ES-I3 (cell line): ENCODE data around the gene CCSER1.

ENCODE experiments used
- H3K36me3 ChIP-seq: 2 replicates; pipeline ENCODE4 v1.6.1; 2013; ENCODE audit warnings: mild to moderate bottlenecking, low read length, control low read depth, moderate library complexity; ENCODE audit not compliant: insufficient read depth
- H3K4me1 ChIP-seq: 2 replicates; pipeline ENCODE4 v1.6.1; 2013; ENCODE audit warnings: mild to moderate bottlenecking, control low read depth, low read length; ENCODE audit not compliant: insufficient read depth
- H3K9ac ChIP-seq: 2 replicates; pipeline ENCODE4 v1.6.1; 2013; ENCODE audit warnings: low read depth, mild to moderate bottlenecking, low read length, moderate library complexity
- H3K9me3 ChIP-seq: 2 replicates; pipeline ENCODE4 v1.6.1; 2013; ENCODE audit warnings: mild to moderate bottlenecking, low read length, moderate library complexity; ENCODE audit not compliant: control insufficient read depth, insufficient read depth

Gene CCSER1

DNA sequence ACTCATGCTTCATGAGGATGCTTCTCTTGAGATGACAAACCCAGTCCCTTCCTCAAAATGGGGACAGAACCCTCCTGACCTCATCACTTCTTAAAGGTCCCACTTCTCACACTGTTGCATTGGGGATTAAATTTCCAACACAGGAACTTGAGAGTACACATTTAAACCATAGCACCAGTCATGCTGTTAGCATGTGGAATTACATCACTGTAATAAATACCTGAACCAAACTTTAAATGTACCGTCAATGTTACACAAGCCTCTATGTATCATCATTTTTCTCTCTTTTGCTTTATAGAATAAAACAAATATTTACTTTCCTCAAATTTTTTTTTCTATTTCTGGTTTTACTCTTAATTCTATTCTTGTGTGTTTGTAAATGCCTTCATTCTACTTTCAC is 448.2 kb downstream of the CCSER1 start:
- H3K4me1 ChIP-seq = peaks cover 5% of the 10 kb centered on the region
- no peaks in the 10 kb centered on the region for H3K36me3 ChIP-seq
- H3K9ac ChIP-seq = no peak overlapping the region
- peaks cover 2% of the 10 kb centered on the region; the same call in 1 of the 2 replicates for H3K9me3 ChIP-seq

DNA sequence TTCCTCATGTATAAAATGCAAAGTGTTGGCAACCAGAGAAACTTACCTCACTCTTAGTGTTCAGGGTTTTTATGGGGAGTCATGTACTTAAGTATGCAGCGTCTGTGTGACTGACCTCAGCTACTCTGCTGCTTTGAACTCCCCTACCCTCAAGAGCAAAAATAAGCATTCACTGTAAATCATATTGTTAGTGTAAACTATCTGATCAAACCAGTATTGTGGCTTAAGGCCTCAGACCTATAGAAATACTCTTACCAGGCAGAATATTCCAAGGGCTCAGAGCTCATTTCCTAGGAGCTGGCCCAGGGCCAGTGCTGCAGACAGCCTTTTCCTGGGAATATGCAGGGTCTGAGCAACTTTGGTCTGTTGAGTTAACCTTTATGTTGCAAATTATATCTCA is 453.1 kb downstream of the CCSER1 start:
- Histone ChIP-seq H3K9me3 (no peaks in the 10 kb centered on the region), H3K4me1 (peaks cover 15% of the 10 kb centered on the region), H3K36me3 (no peaks in the 10 kb centered on the region), H3K9ac (no peak overlapping the region)

DNA sequence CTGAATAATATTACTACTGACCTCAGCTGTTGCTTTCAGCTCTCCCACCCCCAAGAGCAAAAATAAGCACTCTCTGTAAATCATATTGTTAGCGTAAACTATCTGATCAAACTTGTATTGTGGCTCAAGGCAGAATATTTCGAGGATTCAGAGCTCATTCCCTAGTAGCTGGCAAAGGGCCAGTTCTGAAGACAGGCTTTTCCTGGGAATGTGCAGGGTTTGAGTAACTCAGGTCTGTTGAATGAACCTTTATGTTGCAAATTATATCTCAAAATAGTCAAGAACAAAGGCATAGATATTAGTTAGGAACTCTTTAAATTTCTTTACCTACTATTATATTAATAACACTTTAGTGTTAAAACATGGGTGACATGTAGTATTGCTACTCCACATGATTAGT is 454.9 kb downstream of the CCSER1 start:
- no peaks in the 10 kb centered on the region for H3K9me3 ChIP-seq

DNA sequence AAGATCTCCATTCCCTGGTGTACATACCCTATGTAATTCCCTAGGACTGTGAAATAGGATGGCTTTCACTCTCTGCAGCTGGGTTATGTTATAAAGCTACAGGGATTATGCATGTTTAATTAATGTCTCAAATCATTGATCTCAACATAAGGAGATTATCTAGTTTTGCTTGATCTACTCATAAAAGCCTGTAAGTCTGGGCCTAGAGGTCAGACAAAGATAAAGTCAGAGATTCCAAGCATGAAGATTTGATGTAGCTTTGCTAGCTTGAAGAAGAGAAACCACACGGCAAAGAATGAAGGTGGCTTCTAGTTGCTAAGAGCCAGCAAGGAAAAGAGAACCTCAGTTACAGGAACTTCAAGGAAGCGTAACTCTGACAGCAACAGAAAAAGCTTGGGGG is 456.9 kb downstream of the CCSER1 start:
- Histone ChIP-seq H3K9me3 (no peaks in the 10 kb centered on the region), H3K36me3 (no peaks in the 10 kb centered on the region), H3K9ac (no peak overlapping the region), H3K4me1 (peaks cover 15% of the 10 kb centered on the region)

More for the DNA sequence above, 454.9 kb downstream of the CCSER1 start:
- Histone ChIP-seq H3K36me3 (no peaks in the 10 kb centered on the region), H3K9ac (no peak overlapping the region), H3K4me1 (peaks cover 15% of the 10 kb centered on the region)

DNA sequence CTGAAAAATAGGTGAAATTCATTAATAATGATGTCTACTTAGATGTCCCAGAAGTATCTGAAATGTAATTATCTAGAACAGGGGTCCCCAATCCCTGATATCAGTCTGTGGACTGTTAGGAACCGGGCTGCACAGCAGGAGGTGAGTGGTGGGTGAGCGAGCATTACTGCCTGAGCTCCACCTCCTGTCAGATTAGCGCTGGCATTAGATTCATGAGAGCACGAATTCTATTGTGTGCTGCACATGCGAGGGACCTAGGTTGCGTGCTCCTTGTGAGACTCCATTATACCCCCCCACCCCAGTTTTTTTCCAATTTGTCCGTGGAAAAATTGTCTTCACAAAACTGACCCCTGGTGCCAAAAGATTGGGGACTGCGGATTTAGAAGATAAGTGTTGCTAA is 458.8 kb downstream of the CCSER1 start:
- Histone ChIP-seq H3K9me3 (no peaks in the 10 kb centered on the region), H3K4me1 (peaks cover 10% of the 10 kb centered on the region; the same call in 1 of the 2 replicates), H3K36me3 (no peaks in the 10 kb centered on the region), H3K9ac (no peak overlapping the region)

DNA sequence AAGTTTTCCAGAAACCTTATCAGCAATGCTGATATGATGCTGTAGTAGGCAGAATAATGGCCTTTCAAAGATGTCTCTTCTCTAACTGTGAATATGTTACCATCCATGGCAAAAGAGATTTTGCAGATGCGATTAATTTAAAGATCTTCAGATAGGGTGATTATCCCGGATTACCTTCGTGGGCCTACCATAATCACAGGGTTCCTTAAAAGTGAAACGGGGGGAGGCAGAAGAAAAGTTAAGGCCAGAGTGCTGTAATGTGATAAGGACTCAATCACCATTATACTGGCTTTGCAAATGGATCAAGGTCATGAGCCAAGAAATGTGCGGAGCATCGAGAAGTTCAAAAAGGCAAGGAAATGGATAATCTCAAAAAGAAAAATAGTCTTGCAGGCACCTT is 459.6 kb downstream of the CCSER1 start:
- Histone ChIP-seq H3K9me3 (no peaks in the 10 kb centered on the region), H3K9ac (no peak overlapping the region), H3K36me3 (no peaks in the 10 kb centered on the region), H3K4me1 (peaks cover 6% of the 10 kb centered on the region; the same call in 1 of the 2 replicates)

DNA sequence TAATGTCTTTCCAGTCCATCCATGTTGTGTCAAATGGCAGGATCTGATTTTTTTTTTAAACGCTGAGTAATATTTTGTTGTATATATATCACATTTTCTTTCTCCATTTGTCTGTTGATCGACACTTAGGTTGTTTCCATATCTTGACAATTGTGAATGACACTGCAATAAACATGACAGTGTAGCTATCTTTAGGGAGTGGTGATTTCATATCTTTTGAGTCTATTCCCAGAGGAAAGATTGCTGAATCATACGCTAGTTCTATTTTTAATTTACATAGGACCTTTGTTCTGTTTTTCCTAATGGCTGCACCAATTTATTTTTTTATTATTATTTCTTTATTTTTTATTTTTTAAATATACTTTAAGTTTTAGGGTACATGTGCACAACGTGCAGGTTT is 470.7 kb downstream of the CCSER1 start:
- Histone ChIP-seq H3K9me3 (no peaks in the 10 kb centered on the region), H3K4me1 (no peaks in the 10 kb centered on the region), H3K9ac (no peak overlapping the region), H3K36me3 (no peaks in the 10 kb centered on the region)

DNA sequence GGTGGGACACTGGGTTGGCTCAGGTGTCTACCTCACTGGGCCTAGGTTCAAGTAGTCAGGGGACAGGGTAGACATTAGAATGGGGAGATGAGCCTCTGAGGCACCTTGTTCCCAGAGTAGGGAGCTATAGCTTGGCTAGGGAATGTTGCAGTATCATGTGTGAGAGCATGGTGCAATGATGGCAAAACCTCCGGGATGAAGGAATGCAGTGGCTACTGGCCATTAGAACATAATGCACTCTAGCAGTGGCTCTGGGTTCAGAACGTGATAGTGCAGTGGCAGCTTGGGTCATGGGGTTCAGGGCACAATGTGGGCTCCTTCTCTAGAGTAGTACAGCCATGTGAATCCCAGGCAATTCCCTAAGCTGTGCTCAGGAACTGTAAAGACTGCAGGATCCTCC is 471.5 kb downstream of the CCSER1 start:
- Histone ChIP-seq H3K4me1 (no peaks in the 10 kb centered on the region), H3K9me3 (no peaks in the 10 kb centered on the region), H3K9ac (no peak overlapping the region), H3K36me3 (no peaks in the 10 kb centered on the region)

DNA sequence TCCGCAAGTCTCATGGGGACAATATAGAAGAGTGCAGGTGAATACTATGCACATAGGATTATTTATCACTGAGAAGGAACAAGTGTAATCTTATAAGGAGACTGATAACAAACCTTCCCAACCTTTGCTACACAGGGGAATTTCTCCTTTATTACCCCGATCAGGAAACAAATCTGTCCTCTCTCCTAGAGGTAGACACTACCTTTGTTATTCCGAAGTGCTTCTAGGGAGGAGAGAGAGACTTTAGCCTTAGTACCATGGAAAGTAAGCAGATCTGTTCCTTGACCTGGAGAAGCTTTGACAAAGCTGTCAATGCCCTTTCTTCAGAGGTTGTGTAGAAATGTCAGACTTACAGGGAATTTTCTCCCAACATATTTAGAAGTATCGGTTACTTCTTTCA is 475.5 kb downstream of the CCSER1 start:
- H3K9me3 ChIP-seq = no peaks in the 10 kb centered on the region
- no peak overlapping the region for H3K9ac ChIP-seq
- H3K36me3 ChIP-seq = no peaks in the 10 kb centered on the region
- no peaks in the 10 kb centered on the region for H3K4me1 ChIP-seq

DNA sequence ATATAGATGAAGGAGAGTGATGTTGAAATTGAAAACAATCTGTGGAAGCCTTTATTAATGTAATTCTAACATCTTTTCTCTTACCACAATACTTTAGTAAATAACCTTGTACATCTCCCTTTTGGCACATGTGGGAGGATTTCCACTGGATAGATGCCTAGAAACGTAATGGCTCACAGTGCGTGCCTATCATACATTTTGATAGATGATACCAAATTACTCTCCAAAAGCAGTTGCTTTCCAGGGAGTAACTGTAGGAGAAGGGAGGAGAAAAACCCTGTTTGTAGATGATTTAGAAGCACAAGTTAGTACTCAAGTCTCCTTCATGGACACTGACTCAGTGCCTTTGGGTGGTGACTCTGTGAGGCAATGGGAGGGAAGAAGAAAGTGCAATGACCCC is 476.3 kb downstream of the CCSER1 start:
- Histone ChIP-seq H3K9me3 (no peaks in the 10 kb centered on the region), H3K9ac (no peak overlapping the region), H3K4me1 (no peaks in the 10 kb centered on the region), H3K36me3 (no peaks in the 10 kb centered on the region)

DNA sequence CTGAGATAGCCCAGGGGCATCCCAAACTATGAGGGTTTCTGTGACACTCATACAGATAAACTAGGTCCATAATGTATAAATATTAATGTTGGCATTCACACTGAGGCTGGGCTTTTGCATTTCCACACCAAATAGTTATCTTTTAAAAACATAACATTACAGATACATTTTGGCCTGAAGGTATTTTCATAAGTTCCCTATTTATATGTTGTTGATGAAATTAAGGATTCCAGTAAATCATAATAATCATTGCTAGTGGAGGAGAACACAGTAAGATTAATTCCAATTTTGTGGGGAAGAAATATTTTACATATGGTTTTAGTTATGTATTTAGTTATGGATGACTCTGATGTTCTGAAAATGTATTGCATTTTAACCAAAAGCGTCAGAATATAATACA is 479.6 kb downstream of the CCSER1 start:
- Histone ChIP-seq H3K9ac (no peak overlapping the region), H3K4me1 (no peaks in the 10 kb centered on the region), H3K36me3 (no peaks in the 10 kb centered on the region), H3K9me3 (no peaks in the 10 kb centered on the region)

DNA sequence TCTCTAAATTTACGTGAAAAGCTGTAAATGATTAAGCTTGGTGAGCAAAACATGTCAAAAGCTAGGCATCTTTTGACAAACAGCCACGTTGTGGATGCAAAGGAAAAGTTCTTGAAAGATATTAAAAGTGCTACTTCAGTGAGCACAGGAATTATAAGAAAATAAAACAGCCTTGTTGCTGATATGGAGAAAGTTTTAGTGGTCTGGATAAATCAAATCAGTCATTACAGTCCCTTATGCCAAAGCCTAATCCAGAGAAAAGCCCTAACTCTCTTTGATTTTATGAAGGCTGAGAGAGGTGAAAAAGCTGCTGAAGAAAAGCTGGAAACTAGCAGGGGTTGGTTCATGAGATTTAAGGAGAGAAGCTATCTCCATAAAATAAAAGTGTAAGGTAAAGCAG is 487.2 kb downstream of the CCSER1 start:
- H3K9ac ChIP-seq = no peak overlapping the region
- H3K4me1 ChIP-seq = no peaks in the 10 kb centered on the region
- no peaks in the 10 kb centered on the region for H3K9me3 ChIP-seq
- H3K36me3 ChIP-seq = no peaks in the 10 kb centered on the region

DNA sequence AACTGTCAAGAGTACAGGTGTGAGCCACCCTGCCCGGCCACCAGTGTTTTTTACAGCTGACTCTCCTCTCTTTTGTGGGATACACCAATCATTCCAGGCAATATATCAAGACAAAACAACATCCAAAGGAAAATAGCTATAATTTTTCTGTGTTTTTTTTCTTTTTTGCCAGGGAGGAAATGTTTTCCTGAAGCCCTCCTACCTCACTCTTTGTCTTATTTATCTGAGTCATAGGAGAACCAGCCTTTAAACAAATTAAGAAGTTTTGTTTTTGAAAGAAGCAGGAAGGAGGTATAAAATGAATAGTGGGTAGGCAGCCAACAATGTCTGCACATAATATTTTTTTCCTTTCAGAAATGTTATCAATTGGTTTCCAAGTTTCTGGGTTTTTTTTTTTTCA is 493.9 kb downstream of the CCSER1 start:
- H3K36me3 ChIP-seq = no peaks in the 10 kb centered on the region
- no peaks in the 10 kb centered on the region for H3K9me3 ChIP-seq
- no peaks in the 10 kb centered on the region; the same call in 1 of the 2 replicates for H3K4me1 ChIP-seq
- no peak overlapping the region for H3K9ac ChIP-seq

DNA sequence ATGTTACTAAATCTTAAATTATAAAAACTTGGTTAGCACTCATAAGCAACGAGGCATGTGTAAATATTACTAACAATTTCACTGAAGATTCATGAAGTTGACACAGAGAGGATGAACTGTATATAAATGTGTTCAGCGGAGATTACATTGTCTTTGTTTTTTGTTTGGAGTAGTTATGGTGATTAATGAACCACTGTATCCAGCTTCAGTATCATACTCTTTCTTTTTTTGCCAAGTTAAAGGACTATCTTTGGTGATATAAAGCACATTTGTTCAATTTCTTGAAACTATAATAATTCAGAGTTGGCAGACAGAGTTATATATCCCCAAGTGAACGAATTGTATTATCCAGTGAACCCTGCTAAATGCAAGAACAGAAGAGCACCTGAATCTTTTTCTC is 497.6 kb downstream of the CCSER1 start:
- Histone ChIP-seq H3K9me3 (peaks cover 5% of the 10 kb centered on the region; the same call in 1 of the 2 replicates), H3K4me1 (no peaks in the 10 kb centered on the region; the same call in 1 of the 2 replicates), H3K9ac (no peak overlapping the region), H3K36me3 (no peaks in the 10 kb centered on the region)

DNA sequence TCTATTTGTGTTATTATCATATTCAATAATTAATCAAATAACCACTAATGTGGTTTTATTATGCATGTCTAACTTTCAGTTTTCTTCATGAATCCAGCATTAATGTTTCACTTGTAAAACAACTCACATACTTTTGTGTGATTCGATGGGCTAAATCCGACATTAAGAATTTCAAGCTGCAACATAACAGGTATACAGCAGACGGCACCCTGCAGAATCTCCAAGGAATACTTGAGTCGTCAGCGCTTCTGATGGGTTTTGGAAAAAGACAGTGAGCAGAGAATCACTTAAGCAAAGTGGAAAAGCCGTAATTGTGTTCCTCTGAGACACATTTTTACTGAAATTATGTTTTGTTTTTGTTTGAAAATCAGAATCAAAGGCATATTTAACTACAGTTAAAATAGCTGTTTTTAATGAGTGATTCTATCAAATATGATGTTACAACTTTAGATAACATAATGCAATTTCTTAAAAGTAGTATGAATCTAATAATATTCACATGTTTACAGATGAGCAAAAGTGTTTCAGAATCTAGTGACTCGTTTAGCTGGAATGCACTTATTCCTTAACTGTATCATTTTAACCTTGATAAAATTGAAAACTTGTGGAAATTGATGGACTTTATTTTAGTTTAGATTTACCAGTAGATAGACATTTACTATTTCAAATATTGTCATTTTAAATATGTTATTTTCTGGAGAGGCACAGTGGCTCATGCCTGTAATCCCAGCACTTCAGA is 514.8 kb downstream of the CCSER1 start:
- H3K9ac ChIP-seq = no peak overlapping the region
- no peaks in the 10 kb centered on the region for H3K36me3 ChIP-seq
- H3K4me1 ChIP-seq = no peaks in the 10 kb centered on the region
- H3K9me3 ChIP-seq = no peaks in the 10 kb centered on the region
